MM.1S (cell line): ENCODE results near the gene FOXQ1.

Experiments used
- EZH2 ChIP-seq: fragments of 300-600 bp; sonication (generic); optimal IDR thresholded peaks from 2 replicates; pipeline ENCODE3; 2017; ENCODE audit warnings: low read depth, mild to moderate bottlenecking, antibody characterized with exemption, low read length, mixed read lengths
- TF ChIP-seq, protein P1 (sequence below): fragments of 300-600 bp; sonication (generic); IDR thresholded peaks from 2 replicates; pipeline ENCODE4 v1.5.1; 2016; ENCODE audit warnings: antibody characterized with exemption, low read length, mixed read lengths

DNA sequence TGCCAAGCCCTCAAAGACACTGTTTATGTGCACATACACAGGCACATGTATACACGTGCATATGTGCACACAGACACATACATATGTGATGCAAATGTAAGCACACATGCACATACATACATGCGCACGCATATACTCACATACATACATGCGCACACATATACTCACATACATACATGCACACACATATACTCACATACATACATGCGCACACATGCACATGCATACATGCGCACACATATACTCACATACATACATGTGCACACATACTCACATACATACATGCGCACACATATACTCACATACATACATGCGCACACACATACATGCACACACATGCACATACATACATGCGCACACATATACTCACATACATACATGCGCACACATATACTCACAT is 20.5 kb upstream of the FOXQ1 start:
- TF ChIP-seq, protein P1, sequence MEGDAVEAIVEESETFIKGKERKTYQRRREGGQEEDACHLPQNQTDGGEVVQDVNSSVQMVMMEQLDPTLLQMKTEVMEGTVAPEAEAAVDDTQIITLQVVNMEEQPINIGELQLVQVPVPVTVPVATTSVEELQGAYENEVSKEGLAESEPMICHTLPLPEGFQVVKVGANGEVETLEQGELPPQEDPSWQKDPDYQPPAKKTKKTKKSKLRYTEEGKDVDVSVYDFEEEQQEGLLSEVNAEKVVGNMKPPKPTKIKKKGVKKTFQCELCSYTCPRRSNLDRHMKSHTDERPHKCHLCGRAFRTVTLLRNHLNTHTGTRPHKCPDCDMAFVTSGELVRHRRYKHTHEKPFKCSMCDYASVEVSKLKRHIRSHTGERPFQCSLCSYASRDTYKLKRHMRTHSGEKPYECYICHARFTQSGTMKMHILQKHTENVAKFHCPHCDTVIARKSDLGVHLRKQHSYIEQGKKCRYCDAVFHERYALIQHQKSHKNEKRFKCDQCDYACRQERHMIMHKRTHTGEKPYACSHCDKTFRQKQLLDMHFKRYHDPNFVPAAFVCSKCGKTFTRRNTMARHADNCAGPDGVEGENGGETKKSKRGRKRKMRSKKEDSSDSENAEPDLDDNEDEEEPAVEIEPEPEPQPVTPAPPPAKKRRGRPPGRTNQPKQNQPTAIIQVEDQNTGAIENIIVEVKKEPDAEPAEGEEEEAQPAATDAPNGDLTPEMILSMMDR, result no peak
- TF ChIP-seq EZH2, result no peak
